Retina (tissue), 1 donor: Measurements from ENCODE around the gene FGD3.
"Not testable (repeated sequence)": the region's sequence is repeated elsewhere in the genome, so short reads cannot be mapped to it uniquely, and the experiment has no call there.

Experiments used
- DNase-seq: peaks from one replicate; pipeline ENCODE4 v3.0.0-alpha.2; 2016

The FGD3 gene

GRCh38 chr9:93010704-93011103 lies 63.4 kb downstream of the FGD3 start:
- no peak for DNase-seq

- DNase-seq, result no peak
These were observed 63.8 kb downstream of the FGD3 start for GRCh38 chr9:93011114-93011513.

GRCh38 chr9:93012963-93013855 lies 65.9 kb downstream of the FGD3 start:
- no peak for DNase-seq

- no peak for DNase-seq
These were observed 66.7 kb downstream of the FGD3 start for GRCh38 chr9:93013856-93014582.

- DNase-seq, result not testable (repeated sequence)
These were observed 67.9 kb downstream of the FGD3 start for GRCh38 chr9:93015190-93015589.

GRCh38 chr9:93017621-93018020 lies 70.3 kb downstream of the FGD3 start:
- DNase-seq, result no peak

- DNase-seq, result no peak
These were observed 72.8 kb downstream of the FGD3 start for GRCh38 chr9:93020151-93020550.

GRCh38 chr9:93020771-93021670 lies 73.7 kb downstream of the FGD3 start:
- DNase-seq, result no peak

GRCh38 chr9:93022066-93022465 lies 74.7 kb downstream of the FGD3 start:
- DNase-seq, result no peak

- no peak for DNase-seq
These were observed 75.6 kb downstream of the FGD3 start for GRCh38 chr9:93022721-93023520.

- no peak for DNase-seq
These were observed 76.1 kb downstream of the FGD3 start for GRCh38 chr9:93023521-93023815.

- no peak for DNase-seq
These were observed 77.3 kb downstream of the FGD3 start for GRCh38 chr9:93024646-93024910.

- DNase-seq, result no peak
These were observed 77.8 kb downstream of the FGD3 start for GRCh38 chr9:93024986-93025630.

- DNase-seq, result no peak
These were observed 78.4 kb downstream of the FGD3 start for GRCh38 chr9:93025736-93026135.

GRCh38 chr9:93026640-93027039 lies 79.3 kb downstream of the FGD3 start:
- no peak for DNase-seq

- no peak for DNase-seq
These were observed 80.4 kb downstream of the FGD3 start for GRCh38 chr9:93027750-93028149.

GRCh38 chr9:93028448-93029006 lies 81.2 kb downstream of the FGD3 start:
- DNase-seq, result no peak

GRCh38 chr9:93030642-93031628 lies 83.6 kb downstream of the FGD3 start:
- DNase-seq, result no peak

GRCh38 chr9:93031629-93032430 lies 84.5 kb downstream of the FGD3 start:
- DNase-seq, result no peak

- DNase-seq, result no peak
These were observed 85.2 kb downstream of the FGD3 start for GRCh38 chr9:93032545-93032944.
